Subcutaneous abdominal adipose tissue (tissue), 5 donors: ENCODE results near the gene CNGA3.
"Not testable (repeated sequence)": the region's sequence is repeated elsewhere in the genome, so short reads cannot be mapped to it uniquely, and the experiment has no call there.

Experiments used
- H3K27ac ChIP-seq: one replicate; pipeline ENCODE4 v1.7.0; 2013; ENCODE audit warnings: low read depth, mild to moderate bottlenecking, inconsistent platforms, low read length, moderate library complexity
- H3K27me3 ChIP-seq, 5 donors: one replicate each; pipeline ENCODE4 v1.7.0; 2013; ENCODE audit warnings: low read length in 5 of 5, inconsistent platforms in 1 of 5; ENCODE audit not compliant: control insufficient read depth in 5 of 5, insufficient read depth in 4 of 5
- H3K36me3 ChIP-seq, 5 donors: one replicate each; pipeline ENCODE4 v1.7.0; 2013; ENCODE audit warnings: low read length in 5 of 5; ENCODE audit not compliant: control insufficient read depth in 5 of 5, insufficient read depth in 5 of 5
- H3K4me1 ChIP-seq, 5 donors: one replicate each; pipeline ENCODE4 v1.7.0; 2013; ENCODE audit warnings: low read length in 5 of 5, mild to moderate bottlenecking in 3 of 5, moderate library complexity in 1 of 5; ENCODE audit not compliant: control insufficient read depth in 5 of 5, insufficient read depth in 5 of 5
- H3K4me3 ChIP-seq, 5 donors: one replicate each; pipeline ENCODE4 v1.7.0; 2013; ENCODE audit warnings: low read length in 5 of 5, low read depth in 1 of 5
- H3K9ac ChIP-seq, 5 donors: one replicate each; pipeline ENCODE4 v1.7.0; 2013; ENCODE audit warnings: low read length in 5 of 5, mild to moderate bottlenecking in 4 of 5, moderate library complexity in 3 of 5
- H3K9me3 ChIP-seq, 5 donors: one replicate each; pipeline ENCODE4 v1.7.0; 2013; ENCODE audit warnings: low read length in 5 of 5; ENCODE audit not compliant: control insufficient read depth in 5 of 5
- donor health status: healthy.
- donor health status: healthy.
- donor health status: healthy.
- donor health status: healthy.
- donor health status: healthy.

The CNGA3 gene

GRCh38 chr2:98414246-98414645, 68.0 kb downstream of the CNGA3 start:
- H3K27me3 ChIP-seq, H3K4me3 ChIP-seq, H3K9me3 ChIP-seq, H3K36me3 ChIP-seq, H3K4me1 ChIP-seq, H3K9ac ChIP-seq, H3K27ac ChIP-seq: not testable (repeated sequence)

DNA sequence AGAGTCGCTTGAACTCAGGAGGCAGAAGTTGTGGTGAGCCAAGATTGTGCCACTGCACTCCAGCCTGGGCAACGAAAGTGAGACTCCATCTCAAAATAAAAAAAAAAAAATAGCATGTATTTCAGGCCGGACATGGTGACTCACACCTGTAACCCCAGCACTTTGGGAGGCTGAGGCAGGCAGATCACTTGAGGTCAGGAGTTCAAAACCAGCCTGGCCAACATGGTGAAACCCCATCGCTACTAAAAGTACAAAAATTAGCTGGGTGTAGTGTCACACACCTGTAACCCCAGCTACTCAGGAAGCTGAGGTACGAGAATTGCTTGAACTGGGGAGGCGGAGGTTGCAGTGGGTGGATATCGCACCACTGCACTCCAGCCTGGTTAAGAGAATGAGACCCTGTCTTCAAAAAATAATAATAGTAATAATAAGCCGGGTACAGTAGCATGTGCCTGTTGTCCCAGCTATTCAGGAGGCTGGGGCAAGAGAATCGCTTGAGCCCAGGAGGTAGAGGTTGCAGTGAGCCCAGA, 69.5 kb downstream of the CNGA3 start:
- not testable (repeated sequence) for H3K9ac ChIP-seq, H3K36me3 ChIP-seq, H3K4me3 ChIP-seq, H3K9me3 ChIP-seq, H3K27ac ChIP-seq, H3K27me3 ChIP-seq
- H3K4me1 ChIP-seq = peaks cover 0 to 18% (median 0%) of the 10 kb centered on the region in 5 donors

GRCh38 chr2:98416383-98417159, 70.3 kb downstream of the CNGA3 start:
- Histone ChIP-seq H3K36me3 (no peaks in the 10 kb centered on the region), H3K4me3 (no peak overlapping the region), H3K27me3 (no peaks in the 10 kb centered on the region), H3K27ac (no peak overlapping the region), H3K9ac (no peak overlapping the region), H3K4me1 (peaks cover 0 to 20% (median 0%) of the 10 kb centered on the region in 5 donors), H3K9me3 (no peaks in the 10 kb centered on the region)

GRCh38 chr2:98419544-98419943, 73.3 kb downstream of the CNGA3 start:
- Histone ChIP-seq H3K4me1 (peaks cover 0 to 18% (median 0%) of the 10 kb centered on the region in 5 donors), H3K27ac (no peak overlapping the region), H3K27me3 (no peaks in the 10 kb centered on the region), H3K4me3 (no peak overlapping the region), H3K36me3 (no peaks in the 10 kb centered on the region), H3K9ac (no peak overlapping the region), H3K9me3 (peaks cover 0 to 6% (median 0%) of the 10 kb centered on the region in 5 donors)

- Histone ChIP-seq H3K27me3 (no peaks in the 10 kb centered on the region), H3K4me3 (no peak overlapping the region), H3K36me3 (no peaks in the 10 kb centered on the region), H3K9me3 (peaks cover 0 to 6% (median 0%) of the 10 kb centered on the region in 5 donors), H3K4me1 (peaks cover 0 to 18% (median 0%) of the 10 kb centered on the region in 5 donors), H3K27ac (no peak overlapping the region), H3K9ac (no peak overlapping the region)
Measured at GRCh38 chr2:98419977-98420725, 73.9 kb downstream of the CNGA3 start.

GRCh38 chr2:98422449-98422848, 76.2 kb downstream of the CNGA3 start:
- H3K27ac ChIP-seq = no peak overlapping the region
- H3K36me3 ChIP-seq = no peaks in the 10 kb centered on the region
- peaks cover 0 to 18% (median 0%) of the 10 kb centered on the region in 5 donors for H3K4me1 ChIP-seq
- no peak overlapping the region for H3K4me3 ChIP-seq
- peaks cover 0 to 6% (median 0%) of the 10 kb centered on the region in 5 donors for H3K9me3 ChIP-seq
- H3K27me3 ChIP-seq = no peaks in the 10 kb centered on the region
- no peak overlapping the region for H3K9ac ChIP-seq

GRCh38 chr2:98426771-98427170, 80.5 kb downstream of the CNGA3 start:
- Histone ChIP-seq H3K36me3 (no peaks in the 10 kb centered on the region), H3K9me3 (peaks cover 0 to 6% (median 0%) of the 10 kb centered on the region in 5 donors), H3K4me3 (no peak overlapping the region), H3K9ac (no peak overlapping the region), H3K4me1 (no peaks in the 10 kb centered on the region), H3K27ac (no peak overlapping the region), H3K27me3 (no peaks in the 10 kb centered on the region)

GRCh38 chr2:98432145-98432544, 85.9 kb downstream of the CNGA3 start:
- Histone ChIP-seq H3K4me1 (peaks cover 0 to 7% (median 0%) of the 10 kb centered on the region in 5 donors), H3K36me3 (no peaks in the 10 kb centered on the region), H3K4me3 (no peak overlapping the region), H3K9ac (no peak overlapping the region), H3K9me3 (peaks cover 0 to 7% (median 4%) of the 10 kb centered on the region in 5 donors), H3K27me3 (no peaks in the 10 kb centered on the region), H3K27ac (no peak overlapping the region)

GRCh38 chr2:98433363-98433964, 87.2 kb downstream of the CNGA3 start:
- no peak overlapping the region for H3K27ac ChIP-seq
- no peaks in the 10 kb centered on the region for H3K27me3 ChIP-seq
- H3K4me3 ChIP-seq = no peak overlapping the region
- peaks cover 0 to 8% (median 0%) of the 10 kb centered on the region in 5 donors for H3K4me1 ChIP-seq
- no peaks in the 10 kb centered on the region for H3K36me3 ChIP-seq
- peaks cover 0 to 7% (median 4%) of the 10 kb centered on the region in 5 donors for H3K9me3 ChIP-seq
- no peak overlapping the region for H3K9ac ChIP-seq

DNA sequence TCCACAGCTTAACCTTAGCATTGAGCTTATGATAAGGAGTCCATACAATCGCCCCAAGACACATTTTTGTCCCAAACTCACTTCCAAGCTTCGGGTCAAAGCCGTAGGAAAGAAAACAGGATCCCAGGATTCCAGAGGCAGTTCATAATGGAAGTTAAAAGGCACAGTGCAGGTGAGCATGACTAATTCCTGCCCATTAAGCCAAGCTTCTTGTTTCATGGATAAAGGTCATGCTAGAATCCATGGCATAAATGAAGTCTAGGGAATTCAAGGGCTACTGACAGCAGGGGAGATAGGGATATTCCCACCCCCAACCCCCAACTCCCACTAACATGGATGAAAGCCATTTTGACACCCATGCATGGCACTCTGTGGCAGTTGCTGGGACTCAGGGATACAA, 88.2 kb downstream of the CNGA3 start:
- peaks cover 0 to 10% (median 4%) of the 10 kb centered on the region in 5 donors for H3K9me3 ChIP-seq
- H3K27me3 ChIP-seq = no peaks in the 10 kb centered on the region

More for the DNA sequence above, 88.2 kb downstream of the CNGA3 start:
- Histone ChIP-seq H3K27ac (no peak overlapping the region), H3K9ac (no peak overlapping the region), H3K4me3 (no peak overlapping the region), H3K36me3 (no peaks in the 10 kb centered on the region), H3K4me1 (peaks cover 0 to 8% (median 0%) of the 10 kb centered on the region in 5 donors)
